ENCODE measurements around the gene RGS18.
"Not testable (repeated sequence)": the region's sequence is repeated elsewhere in the genome, so short reads cannot be mapped to it uniquely, and the experiment has no call there.

RGS18 gene

GRCh38 chr1:192224846-192225245, 66.6 kb downstream of the RGS18 start:
- H2AK5ac ChIP-seq (ENCODE audit: low read length), result no peak overlapping the region
- no peak for DNase-seq
- no peak overlapping the region for H2BK15ac ChIP-seq (replicated peaks; ENCODE audit: low read depth)
- no peak overlapping the region for H4K8ac ChIP-seq (ENCODE audit: low read depth, low read length)
- H3K23ac ChIP-seq (ENCODE audit: low read length), result no peak overlapping the region
- no peaks in the 10 kb centered on the region for H3K27me3 ChIP-seq (ENCODE audit: insufficient read depth, low read length, poor library complexity)
- H2BK5ac ChIP-seq (ENCODE audit: low read length), result no peak overlapping the region
- no peak overlapping the region for H4K5ac ChIP-seq (ENCODE audit: low read length)
- H3K79me1 ChIP-seq (ENCODE audit: low read length), result no peaks in the 10 kb centered on the region
- no peaks in the 10 kb centered on the region for H3K36me3 ChIP-seq (ENCODE audit: control insufficient read depth, insufficient read depth, low read length)
- H3K56ac ChIP-seq (ENCODE audit: low read length), result no peak overlapping the region
- no peak overlapping the region for H3K18ac ChIP-seq (ENCODE audit: low read length)
- H3K9ac ChIP-seq (ENCODE audit: low read length), result no peak overlapping the region
- no peak overlapping the region for H3K4me3 ChIP-seq (ENCODE audit: low read length)
- no peaks in the 10 kb centered on the region for H3K4me1 ChIP-seq (ENCODE audit: control insufficient read depth, low read depth, low read length)
- no peak overlapping the region for H3K27ac ChIP-seq (ENCODE audit: low read depth, low read length)
- H3K4me2 ChIP-seq (ENCODE audit: low read length), result no peak overlapping the region
- no peak overlapping the region for H2BK120ac ChIP-seq (ENCODE audit: low read depth, low read length)
- H3K4ac ChIP-seq (ENCODE audit: low read depth, low read length), result no peak overlapping the region
- H3K79me2 ChIP-seq (ENCODE audit: control insufficient read depth, insufficient read depth, low read length), result no peaks in the 10 kb centered on the region

- Histone ChIP-seq H3K18ac (ENCODE audit: low read length) (no peak overlapping the region), H3K79me2 (ENCODE audit: control insufficient read depth, insufficient read depth, low read length) (no peaks in the 10 kb centered on the region)
Observed at GRCh38 chr1:192225266-192225665, 67.0 kb downstream of the RGS18 start.

GRCh38 chr1:192225703-192226102, 67.4 kb downstream of the RGS18 start:
- WGBS (ENCODE audit: extremely low coverage, insufficient coverage, low lambda C conversion rate), result no CpG with 5 or more reads among the region's 3 CpGs
- Histone ChIP-seq H3K56ac (ENCODE audit: low read length) (no peak overlapping the region), H2BK15ac (replicated peaks; ENCODE audit: low read depth) (no peak overlapping the region), H3K4me1 (ENCODE audit: control insufficient read depth, low read depth, low read length) (no peaks in the 10 kb centered on the region), H3K27me3 (ENCODE audit: insufficient read depth, low read length, poor library complexity) (no peaks in the 10 kb centered on the region), H3K9ac (ENCODE audit: low read length) (no peak overlapping the region), H3K27ac (ENCODE audit: low read depth, low read length) (no peak overlapping the region), H3K4me2 (ENCODE audit: low read length) (no peak overlapping the region), H3K4me3 (ENCODE audit: low read length) (no peak overlapping the region), H4K8ac (ENCODE audit: low read depth, low read length) (no peak overlapping the region), H3K79me2 (ENCODE audit: control insufficient read depth, insufficient read depth, low read length) (no peaks in the 10 kb centered on the region), H3K36me3 (ENCODE audit: control insufficient read depth, insufficient read depth, low read length) (no peaks in the 10 kb centered on the region), H3K18ac (ENCODE audit: low read length) (no peak overlapping the region), H2AK5ac (ENCODE audit: low read length) (no peak overlapping the region), H3K79me1 (ENCODE audit: low read length) (no peaks in the 10 kb centered on the region), H3K23ac (ENCODE audit: low read length) (no peak overlapping the region), H4K5ac (ENCODE audit: low read length) (no peak overlapping the region), H2BK5ac (ENCODE audit: low read length) (no peak overlapping the region), H3K4ac (ENCODE audit: low read depth, low read length) (no peak overlapping the region), H2BK120ac (ENCODE audit: low read depth, low read length) (no peak overlapping the region)
- DNase-seq, result no peak

More at GRCh38 chr1:192225266-192225665, 67.0 kb downstream of the RGS18 start:
- Histone ChIP-seq H3K23ac (ENCODE audit: low read length) (no peak overlapping the region), H3K4me1 (ENCODE audit: control insufficient read depth, low read depth, low read length) (no peaks in the 10 kb centered on the region), H4K8ac (ENCODE audit: low read depth, low read length) (no peak overlapping the region), H3K79me1 (ENCODE audit: low read length) (no peaks in the 10 kb centered on the region), H3K4me2 (ENCODE audit: low read length) (no peak overlapping the region), H3K4me3 (ENCODE audit: low read length) (no peak overlapping the region), H3K56ac (ENCODE audit: low read length) (no peak overlapping the region), H3K27me3 (ENCODE audit: insufficient read depth, low read length, poor library complexity) (no peaks in the 10 kb centered on the region), H2AK5ac (ENCODE audit: low read length) (no peak overlapping the region), H4K5ac (ENCODE audit: low read length) (no peak overlapping the region), H3K9ac (ENCODE audit: low read length) (no peak overlapping the region), H2BK120ac (ENCODE audit: low read depth, low read length) (no peak overlapping the region), H3K4ac (ENCODE audit: low read depth, low read length) (no peak overlapping the region), H2BK5ac (ENCODE audit: low read length) (no peak overlapping the region), H3K27ac (ENCODE audit: low read depth, low read length) (no peak overlapping the region), H3K36me3 (ENCODE audit: control insufficient read depth, insufficient read depth, low read length) (no peaks in the 10 kb centered on the region), H2BK15ac (replicated peaks; ENCODE audit: low read depth) (no peak overlapping the region)
- WGBS (ENCODE audit: extremely low coverage, insufficient coverage, low lambda C conversion rate), result no CpG with 5 or more reads among the region's 2 CpGs
- DNase-seq, result no peak

DNA sequence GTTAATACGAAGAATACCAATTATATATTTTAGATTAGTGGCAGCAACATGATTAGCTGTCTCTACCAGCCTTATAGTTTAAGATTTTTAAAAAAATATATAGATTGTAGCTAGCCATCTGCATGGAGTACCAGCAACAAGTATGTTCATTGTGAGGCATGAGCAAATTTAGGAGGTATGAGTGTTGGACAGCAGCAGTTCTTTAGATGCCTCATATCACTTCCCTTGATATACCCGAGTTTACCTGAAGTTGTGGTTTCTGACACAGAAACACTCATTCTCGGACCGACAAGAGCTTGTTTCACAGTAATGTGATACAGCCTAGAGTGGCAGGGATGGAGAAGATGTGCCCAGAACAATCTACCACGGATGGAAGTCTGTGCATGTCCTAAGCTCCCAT, 69.1 kb downstream of the RGS18 start:
- Histone ChIP-seq H2BK15ac (replicated peaks; ENCODE audit: low read depth) (no peak overlapping the region), H3K79me2 (ENCODE audit: control insufficient read depth, insufficient read depth, low read length) (no peaks in the 10 kb centered on the region), H3K56ac (ENCODE audit: low read length) (no peak overlapping the region), H3K4me2 (ENCODE audit: low read length) (no peak overlapping the region), H3K9ac (ENCODE audit: low read length) (no peak overlapping the region), H3K79me1 (ENCODE audit: low read length) (no peaks in the 10 kb centered on the region), H2BK5ac (ENCODE audit: low read length) (no peak overlapping the region), H4K5ac (ENCODE audit: low read length) (no peak overlapping the region), H3K4ac (ENCODE audit: low read depth, low read length) (no peak overlapping the region), H3K36me3 (ENCODE audit: control insufficient read depth, insufficient read depth, low read length) (no peaks in the 10 kb centered on the region), H2BK120ac (ENCODE audit: low read depth, low read length) (no peak overlapping the region), H3K18ac (ENCODE audit: low read length) (no peak overlapping the region), H4K8ac (ENCODE audit: low read depth, low read length) (no peak overlapping the region), H2AK5ac (ENCODE audit: low read length) (no peak overlapping the region), H3K23ac (ENCODE audit: low read length) (no peak overlapping the region), H3K4me1 (ENCODE audit: control insufficient read depth, low read depth, low read length) (no peaks in the 10 kb centered on the region), H3K27ac (ENCODE audit: low read depth, low read length) (no peak overlapping the region), H3K27me3 (ENCODE audit: insufficient read depth, low read length, poor library complexity) (no peaks in the 10 kb centered on the region), H3K4me3 (ENCODE audit: low read length) (no peak overlapping the region)
- whole genome bisulfite sequencing (ENCODE audit: extremely low coverage, insufficient coverage, low lambda C conversion rate), result no CpG with 5 or more reads among the region's 5 CpGs
- DNase-seq, result no peak

DNA sequence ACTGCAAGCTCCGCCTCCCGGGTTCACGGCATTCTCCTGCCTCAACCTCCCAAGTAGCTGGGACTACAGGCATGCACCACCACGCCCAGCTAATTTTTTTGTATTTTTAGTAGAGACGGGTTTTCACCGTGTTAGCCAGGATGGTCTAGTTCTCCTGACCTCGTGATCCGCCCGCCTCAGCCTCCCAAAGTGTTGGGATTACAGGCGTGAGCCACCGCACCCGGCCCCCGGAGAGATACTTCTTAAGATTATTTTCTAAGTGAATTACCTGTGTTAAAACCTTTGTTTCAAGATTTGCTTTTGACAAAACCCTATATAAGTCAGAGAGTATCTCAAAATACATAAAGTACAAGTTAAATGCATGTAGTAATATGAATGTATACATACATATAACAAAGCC, 69.7 kb downstream of the RGS18 start:
- H2BK5ac ChIP-seq (ENCODE audit: low read length); H3K4me1 ChIP-seq (ENCODE audit: control insufficient read depth, low read depth, low read length); H4K8ac ChIP-seq (ENCODE audit: low read depth, low read length); DNase-seq; H3K79me1 ChIP-seq (ENCODE audit: low read length); H2BK120ac ChIP-seq (ENCODE audit: low read depth, low read length); H2BK15ac ChIP-seq (replicated peaks; ENCODE audit: low read depth); H3K23ac ChIP-seq (ENCODE audit: low read length); H3K9ac ChIP-seq (ENCODE audit: low read length); H4K5ac ChIP-seq (ENCODE audit: low read length); H3K36me3 ChIP-seq (ENCODE audit: control insufficient read depth, insufficient read depth, low read length); H3K4me2 ChIP-seq (ENCODE audit: low read length); H3K18ac ChIP-seq (ENCODE audit: low read length); H3K56ac ChIP-seq (ENCODE audit: low read length); H3K27ac ChIP-seq (ENCODE audit: low read depth, low read length); H3K4me3 ChIP-seq (ENCODE audit: low read length); H3K27me3 ChIP-seq (ENCODE audit: insufficient read depth, low read length, poor library complexity); H2AK5ac ChIP-seq (ENCODE audit: low read length); H3K4ac ChIP-seq (ENCODE audit: low read depth, low read length); H3K79me2 ChIP-seq (ENCODE audit: control insufficient read depth, insufficient read depth, low read length): not testable (repeated sequence)
- no CpG with 5 or more reads among the region's 13 CpGs for WGBS (ENCODE audit: extremely low coverage, insufficient coverage, low lambda C conversion rate)

- Histone ChIP-seq H3K23ac (ENCODE audit: low read length) (no peak overlapping the region), H4K5ac (ENCODE audit: low read length) (no peak overlapping the region), H3K56ac (ENCODE audit: low read length) (no peak overlapping the region), H3K79me2 (ENCODE audit: control insufficient read depth, insufficient read depth, low read length) (no peaks in the 10 kb centered on the region), H3K4ac (ENCODE audit: low read depth, low read length) (no peak overlapping the region), H3K4me1 (ENCODE audit: control insufficient read depth, low read depth, low read length) (no peaks in the 10 kb centered on the region), H2BK120ac (ENCODE audit: low read depth, low read length) (no peak overlapping the region), H3K27ac (ENCODE audit: low read depth, low read length) (no peak overlapping the region), H4K8ac (ENCODE audit: low read depth, low read length) (no peak overlapping the region), H3K79me1 (ENCODE audit: low read length) (no peaks in the 10 kb centered on the region), H3K9ac (ENCODE audit: low read length) (no peak overlapping the region), H3K27me3 (ENCODE audit: insufficient read depth, low read length, poor library complexity) (no peaks in the 10 kb centered on the region), H2BK15ac (replicated peaks; ENCODE audit: low read depth) (no peak overlapping the region), H2AK5ac (ENCODE audit: low read length) (no peak overlapping the region), H3K4me2 (ENCODE audit: low read length) (no peak overlapping the region), H3K36me3 (ENCODE audit: control insufficient read depth, insufficient read depth, low read length) (no peaks in the 10 kb centered on the region), H2BK5ac (ENCODE audit: low read length) (no peak overlapping the region), H3K4me3 (ENCODE audit: low read length) (no peak overlapping the region), H3K18ac (ENCODE audit: low read length) (no peak overlapping the region)
- DNase-seq, result no peak
- no CpG with 5 or more reads among the region's 7 CpGs for WGBS (ENCODE audit: extremely low coverage, insufficient coverage, low lambda C conversion rate)
Observed at GRCh38 chr1:192232817-192233417, 74.7 kb downstream of the RGS18 start.
